ENCODE results near the gene LAMA3.

GRCh38 chr18:23920054-23920453, 230.8 kb downstream of the LAMA3 start:
- no peak for TF ChIP-seq CTCF (conservative IDR thresholded peaks at IDR 0.05 in 1 of 2, IDR thresholded peaks at IDR 0.05 in 1 of 2; ENCODE audit: low read depth in 1 of 2, low read length in 2 of 2)
- no peak for TF ChIP-seq EZH2 (IDR thresholded peaks at IDR 0.05; ENCODE audit: low read length, missing control alignments)
